Muscle of leg (tissue), 11 donors: ENCODE measurements around the gene LENG1. TPM values are rescaled to one million over a fixed set of nuclear protein-coding genes. Genes with fewer than 3 reads are reported as not detected.

Source experiments
- DNase-seq: peaks from one replicate; pipeline ENCODE4 v3.0.0; 2013
- H3K27ac ChIP-seq: one replicate; pipeline ENCODE4 v1.5.1; 2013; ENCODE audit warnings: mild to moderate bottlenecking, low read length, control low read depth
- H3K27me3 ChIP-seq: one replicate; pipeline ENCODE4 v1.6.1; 2013; ENCODE audit warnings: low read length; ENCODE audit not compliant: control insufficient read depth, insufficient read depth
- H3K36me3 ChIP-seq: one replicate; pipeline ENCODE4 v1.6.1; 2013; ENCODE audit warnings: low read length; ENCODE audit not compliant: control insufficient read depth, insufficient read depth
- H3K4me1 ChIP-seq: one replicate; pipeline ENCODE4 v1.6.1; 2013; ENCODE audit warnings: low read length; ENCODE audit not compliant: control insufficient read depth, insufficient read depth
- H3K4me3 ChIP-seq: one replicate; pipeline ENCODE4 v1.5.1; 2013; ENCODE audit warnings: low read length, control low read depth
- H3K9me3 ChIP-seq: replicated peaks from 2 replicates; pipeline ENCODE4 v1.6.1; 2013; ENCODE audit warnings: low read depth, low read length; ENCODE audit not compliant: control insufficient read depth
- WGBS: methylation state at CpG from one replicate; pipeline ENCODE4 v1.1.5; 2013; ENCODE audit warnings: missing lambda C conversion rate; ENCODE audit not compliant: insufficient coverage; 5-methylcytosine and 5-hydroxymethylcytosine counted together
- polyA plus RNA-seq, 8 donors: library from polyadenylated mRNA; unstranded; fragments of 120-200 nt; gene quantifications; one replicate each; pipeline versions ENCODE4 v1.2.1 to v1.2.3, GENCODE V29; 2013; ENCODE audit warnings: inconsistent platforms in 1 of 8, low replicate concordance in 1 of 8; ENCODE audit not compliant: insufficient read length in 8 of 8, insufficient read depth in 1 of 8
- total RNA-seq: library from RNA; stranded (reverse); fragments of 120-200 nt; gene quantifications from one replicate; pipeline ENCODE4 v1.2.4, GENCODE V29; 2013

LENG1 gene
- total and polyA plus RNA-seq, 9 donors: 9.0 to 11.1 (median 9.7) TPM

DNA sequence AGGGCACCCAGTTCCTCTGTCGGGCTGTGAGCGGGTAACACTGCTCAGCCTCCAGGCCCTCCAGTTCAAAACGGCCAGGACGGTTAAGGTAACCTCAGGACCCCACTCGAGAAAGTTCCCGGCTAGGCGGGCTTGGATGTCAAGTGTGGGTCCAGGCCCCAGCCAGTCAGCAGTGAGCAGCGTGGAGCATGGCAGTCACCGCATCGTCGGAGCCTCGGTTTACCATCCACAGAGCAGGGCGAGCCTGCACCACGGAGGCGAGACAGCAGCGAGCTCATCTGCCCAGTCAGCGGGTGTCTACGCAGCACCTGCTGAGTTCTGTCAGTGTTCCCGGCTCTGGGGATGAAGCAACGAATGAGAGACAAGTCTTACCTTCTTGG, 29.9 kb downstream of the LENG1 start:
- H3K27ac ChIP-seq: no peak overlapping the region
- peaks cover 58% of the 10 kb centered on the region for H3K36me3 ChIP-seq
- H3K9me3 ChIP-seq: no peaks in the 10 kb centered on the region
- no peak overlapping the region for H3K4me3 ChIP-seq
- H3K4me1 ChIP-seq: no peaks in the 10 kb centered on the region
- no peak for DNase-seq
- WGBS: 93% methylated on average over 20 of the region's 20 CpGs
- H3K27me3 ChIP-seq: no peaks in the 10 kb centered on the region

DNA sequence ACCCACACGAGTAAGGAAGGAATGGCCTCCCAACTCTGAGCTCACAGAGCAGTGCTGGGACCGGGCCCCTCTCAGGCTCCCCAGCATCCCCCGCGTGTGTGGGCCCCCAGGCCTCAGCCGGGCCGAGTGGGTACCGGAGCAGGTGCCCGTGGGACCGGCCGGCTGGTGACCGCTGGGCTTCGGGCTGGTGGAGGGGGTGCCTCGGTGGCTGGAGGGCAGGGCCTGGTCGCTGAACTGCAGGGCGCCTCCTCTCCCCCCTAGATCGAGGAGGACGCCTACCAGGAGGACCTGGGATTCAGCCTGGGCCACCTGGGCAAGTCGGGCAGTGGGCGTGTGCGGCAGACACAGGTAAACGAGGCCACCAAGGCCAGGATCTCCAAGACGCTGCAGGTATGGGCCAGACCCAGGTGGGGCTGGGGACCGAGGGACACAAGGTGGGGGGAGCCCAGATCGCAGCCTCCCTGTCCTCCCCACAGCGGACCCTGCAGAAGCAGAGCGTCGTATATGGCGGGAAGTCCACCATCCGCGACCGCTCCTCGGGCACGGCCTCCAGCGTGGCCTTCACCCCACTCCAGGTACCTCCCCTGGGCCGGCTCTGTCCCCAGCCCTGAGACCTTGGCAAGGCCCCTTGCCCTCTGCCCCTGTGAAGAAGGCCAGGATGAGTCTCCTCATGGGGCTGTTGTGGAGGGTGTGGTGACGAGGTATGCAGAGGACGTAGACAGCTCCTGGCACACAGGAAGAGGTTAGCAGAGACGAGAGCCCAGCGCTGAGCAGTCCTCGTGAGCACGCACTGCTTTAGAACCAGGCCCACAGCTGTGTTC, 30.5 kb downstream of the LENG1 start:
- no peaks in the 10 kb centered on the region for H3K27me3 ChIP-seq
- WGBS: 93% methylated on average over 38 of the region's 41 CpGs
- DNase-seq: no peak
- no peak overlapping the region for H3K27ac ChIP-seq
- H3K4me3 ChIP-seq: no peak overlapping the region
- H3K36me3 ChIP-seq: peaks cover 64% of the 10 kb centered on the region
- no peaks in the 10 kb centered on the region for H3K4me1 ChIP-seq
- H3K9me3 ChIP-seq: no peaks in the 10 kb centered on the region

DNA sequence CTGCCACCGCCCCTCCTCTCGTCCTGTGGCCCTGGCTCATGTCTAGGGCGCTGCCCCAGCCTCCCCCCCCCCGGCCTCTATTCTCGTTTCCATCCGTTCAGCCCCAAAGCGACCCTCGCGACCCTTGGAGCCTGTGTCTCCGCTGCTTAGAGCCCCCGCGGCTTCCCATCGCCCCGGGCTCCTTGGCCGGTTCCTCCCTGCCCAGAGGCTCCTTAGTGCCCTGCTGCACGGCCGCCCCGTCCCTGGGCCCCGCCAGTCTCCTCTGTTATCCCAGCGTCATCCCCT, 31.1 kb downstream of the LENG1 start:
- Histone ChIP-seq H3K9me3 (no peaks in the 10 kb centered on the region), H3K27ac (no peak overlapping the region), H3K4me3 (no peak overlapping the region), H3K4me1 (no peaks in the 10 kb centered on the region), H3K27me3 (no peaks in the 10 kb centered on the region), H3K36me3 (peaks cover 71% of the 10 kb centered on the region)
- WGBS: 83% methylated on average over 20 of the region's 20 CpGs
- no peak for DNase-seq

DNA sequence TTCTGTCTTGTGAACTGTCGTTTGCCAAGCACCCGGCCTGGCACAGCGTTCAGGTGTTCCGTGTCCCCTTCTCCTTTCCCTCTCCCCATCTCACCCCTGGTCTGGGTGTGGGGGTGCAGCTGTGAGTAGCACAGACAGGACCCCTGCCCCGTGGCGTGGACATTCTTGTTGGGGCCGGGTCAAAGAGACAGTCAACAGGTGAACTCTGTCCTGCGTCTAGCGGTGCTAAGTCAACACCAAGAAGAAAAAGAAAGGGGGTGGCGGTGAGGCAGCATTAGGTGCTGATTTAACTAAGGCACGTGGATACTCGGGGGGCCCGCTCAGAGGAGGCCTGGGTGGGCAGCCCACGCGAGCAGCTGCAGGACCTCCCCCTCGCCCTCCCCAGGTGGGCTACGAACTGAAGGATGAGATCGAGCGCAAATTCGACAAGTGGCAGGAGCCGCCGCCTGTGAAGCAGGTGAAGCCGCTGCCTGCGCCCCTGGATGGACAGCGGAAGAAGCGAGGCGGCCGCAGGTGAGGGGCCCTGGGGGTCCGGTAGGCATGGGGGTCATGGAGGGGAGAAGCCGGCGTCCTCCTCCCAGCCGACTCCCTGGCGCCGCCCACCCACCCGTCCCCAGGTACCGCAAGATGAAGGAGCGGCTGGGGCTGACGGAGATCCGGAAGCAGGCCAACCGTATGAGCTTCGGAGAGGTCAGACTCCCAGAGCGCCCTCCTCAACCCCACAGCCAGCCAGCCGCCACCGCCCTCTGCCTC, 31.7 kb downstream of the LENG1 start:
- no peak overlapping the region for H3K27ac ChIP-seq
- 93% methylated on average over 32 of the region's 44 CpGs for WGBS
- H3K4me1 ChIP-seq: no peaks in the 10 kb centered on the region
- peaks cover 76% of the 10 kb centered on the region for H3K36me3 ChIP-seq
- no peak for DNase-seq
- no peaks in the 10 kb centered on the region for H3K9me3 ChIP-seq
- no peaks in the 10 kb centered on the region for H3K27me3 ChIP-seq
- H3K4me3 ChIP-seq: no peak overlapping the region

DNA sequence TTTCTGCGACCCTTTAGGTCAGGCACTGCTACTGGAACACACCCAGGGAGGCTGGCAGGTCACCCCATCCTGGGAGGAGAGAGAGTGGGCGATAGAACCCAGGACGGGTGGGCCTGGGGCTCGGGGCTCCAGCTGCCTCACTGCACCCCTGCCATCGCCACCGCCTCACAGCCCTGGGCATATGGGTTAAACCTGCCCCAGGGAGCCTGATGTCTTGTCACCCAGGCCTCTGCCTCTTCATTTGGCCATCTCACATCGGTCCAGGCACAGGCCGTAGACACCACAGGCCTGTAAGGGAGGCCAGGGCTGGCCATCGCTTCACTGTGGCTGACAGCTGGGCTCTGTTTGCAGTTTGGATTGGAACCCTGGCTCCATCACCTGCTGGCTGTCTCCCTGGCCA, 33.8 kb downstream of the LENG1 start:
- H3K4me1 ChIP-seq: no peaks in the 10 kb centered on the region
- no peak overlapping the region for H3K27ac ChIP-seq
- no peaks in the 10 kb centered on the region for H3K9me3 ChIP-seq
- no peak overlapping the region for H3K4me3 ChIP-seq
- DNase-seq: no peak
- H3K36me3 ChIP-seq: peaks cover 83% of the 10 kb centered on the region
- 89% methylated on average over 9 of the region's 9 CpGs for WGBS
- H3K27me3 ChIP-seq: no peaks in the 10 kb centered on the region

DNA sequence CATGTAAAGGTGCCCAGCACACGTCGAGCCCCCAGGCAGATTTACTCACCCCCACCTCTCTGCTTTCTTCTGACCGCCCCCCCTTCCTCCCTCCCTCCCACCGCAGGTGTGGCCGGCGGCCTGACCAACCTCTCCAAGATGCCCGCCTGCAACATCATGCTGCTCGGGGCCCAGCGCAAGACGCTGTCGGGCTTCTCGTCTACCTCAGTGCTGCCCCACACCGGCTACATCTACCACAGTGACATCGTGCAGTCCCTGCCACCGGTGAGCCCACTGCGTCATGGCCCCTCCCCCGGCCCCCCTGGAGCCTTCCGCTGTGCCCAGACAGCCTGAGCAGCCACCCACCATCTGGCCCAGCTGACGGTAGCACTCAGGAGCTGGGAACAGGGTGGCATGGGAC, 35.1 kb downstream of the LENG1 start:
- H3K27me3 ChIP-seq: no peaks in the 10 kb centered on the region
- WGBS: 91% methylated on average over 19 of the region's 19 CpGs
- H3K4me1 ChIP-seq: no peaks in the 10 kb centered on the region
- no peak for DNase-seq
- no peak overlapping the region for H3K27ac ChIP-seq
- no peak overlapping the region for H3K4me3 ChIP-seq
- peaks cover 91% of the 10 kb centered on the region for H3K36me3 ChIP-seq
- H3K9me3 ChIP-seq: no peaks in the 10 kb centered on the region

DNA sequence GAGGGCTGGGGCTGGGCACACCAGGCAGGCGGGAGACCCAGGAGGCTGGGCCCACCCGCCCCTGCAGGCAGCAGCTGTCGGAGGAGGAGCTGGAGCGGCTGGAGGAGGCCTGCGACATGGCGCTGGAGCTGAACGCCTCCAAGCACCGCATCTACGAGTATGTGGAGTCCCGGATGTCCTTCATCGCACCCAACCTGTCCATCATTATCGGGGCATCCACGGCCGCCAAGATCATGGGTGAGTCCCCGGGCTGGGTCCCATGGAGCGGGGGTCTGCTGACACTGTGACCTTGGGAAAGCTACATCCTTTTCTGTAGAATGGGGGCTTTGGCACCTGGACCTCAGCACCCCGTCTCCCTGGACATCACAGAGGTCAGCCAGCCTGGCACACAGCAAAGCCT, 35.8 kb downstream of the LENG1 start:
- Histone ChIP-seq H3K9me3 (no peaks in the 10 kb centered on the region), H3K4me1 (no peaks in the 10 kb centered on the region), H3K4me3 (no peak overlapping the region), H3K27ac (no peak overlapping the region), H3K36me3 (peaks cover 85% of the 10 kb centered on the region), H3K27me3 (no peaks in the 10 kb centered on the region)
- no peak for DNase-seq
- WGBS: 88% methylated on average over 15 of the region's 17 CpGs

DNA sequence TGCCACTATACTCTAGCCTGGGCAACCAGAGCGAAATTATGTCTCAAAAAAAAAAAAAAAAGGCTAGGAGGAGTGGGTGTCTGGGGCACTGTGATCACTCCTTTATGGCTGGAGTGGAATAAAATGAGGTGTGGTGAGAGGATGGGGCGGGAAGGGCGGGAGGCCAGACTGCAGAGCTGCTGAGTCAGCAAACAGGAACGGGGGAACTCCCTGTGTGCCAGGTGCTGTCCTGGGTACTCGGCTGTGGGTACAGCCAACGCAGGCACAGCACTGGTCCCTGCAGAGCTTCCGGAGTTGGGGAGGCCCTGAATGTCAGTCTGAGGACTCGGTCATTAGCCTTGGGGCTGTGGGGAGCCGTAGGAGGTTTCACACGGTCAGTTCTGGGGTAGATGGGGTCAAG, 38.3 kb downstream of the LENG1 start:
- Histone ChIP-seq H3K27ac (no peak overlapping the region), H3K27me3 (no peaks in the 10 kb centered on the region), H3K36me3 (peaks cover 74% of the 10 kb centered on the region), H3K4me3 (no peak overlapping the region), H3K9me3 (no peaks in the 10 kb centered on the region), H3K4me1 (peaks cover 4% of the 10 kb centered on the region)
- no peak for DNase-seq
- 96% methylated on average over 7 of the region's 10 CpGs for WGBS

DNA sequence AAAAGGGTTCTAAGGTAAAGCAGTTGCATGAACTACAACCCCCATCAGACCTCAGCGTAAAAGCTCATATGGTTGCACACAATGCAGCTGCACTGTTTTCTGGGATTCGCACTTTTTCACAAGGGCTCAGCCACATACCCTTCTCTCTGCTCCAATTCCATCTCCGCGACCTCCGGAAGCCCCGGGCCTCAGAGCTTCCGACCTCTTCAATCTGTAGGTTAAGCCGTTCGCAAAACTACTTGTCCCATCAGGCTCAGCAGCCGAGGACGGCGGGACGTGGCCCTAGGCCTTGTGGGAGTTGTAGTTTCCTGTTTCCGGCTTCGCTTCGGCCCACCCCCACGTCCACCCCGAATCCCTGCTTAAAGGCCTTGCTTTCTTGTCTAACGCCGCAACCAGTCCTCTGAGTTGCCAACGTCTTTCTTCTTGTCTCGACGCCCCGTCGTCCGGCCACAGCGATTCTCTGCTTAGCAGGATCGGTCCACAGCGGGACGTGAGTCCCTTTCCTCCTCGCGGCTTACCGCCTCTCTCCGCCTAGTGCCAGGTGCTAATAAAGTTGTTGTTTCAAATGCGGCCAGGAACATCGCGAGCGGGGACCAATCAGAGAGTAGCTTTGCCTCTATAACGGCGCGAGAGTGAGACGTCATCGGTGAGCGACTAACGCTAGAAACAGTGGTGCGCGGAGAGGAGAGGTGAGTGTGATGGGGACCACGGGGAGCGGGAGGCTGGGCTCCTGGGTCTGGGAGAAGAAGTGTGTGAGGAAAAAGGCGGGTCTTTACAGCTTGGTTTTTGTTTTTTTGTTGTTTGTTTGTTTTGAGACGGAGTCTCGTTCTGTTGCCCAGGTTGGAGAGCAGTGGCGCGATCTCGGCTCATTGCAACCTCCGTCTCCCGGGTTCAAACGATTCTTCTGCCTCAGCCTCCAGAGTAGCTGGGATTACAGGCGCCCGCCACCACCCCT, 44.1 kb downstream of the LENG1 start, which contains the start of the genes PRPF31 and TFPT:
Gene PRPF31, plus strand, starts transcription at position 646 of the 955 bp plus-strand sequence. CDS start 2,525 bp downstream, outside the sequence.
Gene TFPT, minus strand, starts transcription at position 549 of the 955 bp plus-strand sequence. Its CDS starts 388 bp downstream, at position 161.
- Histone ChIP-seq H3K9me3 (no peaks in the 10 kb centered on the region), H3K27me3 (no peaks in the 10 kb centered on the region), H3K4me1 (peaks cover 19% of the 10 kb centered on the region), H3K36me3 (peaks cover 30% of the 10 kb centered on the region), H3K4me3 (peak within 1 kb of the TSS; percentile 89), H3K27ac (peak within 1 kb of the TSS; percentile 97)
- DNase-seq: peak; percentile 100
- WGBS: under 1% methylated on average over 40 of the region's 60 CpGs
